GM21619 (cell line): ENCODE results near the gene RAP1B.
"Not testable (repeated sequence)": the region's sequence is repeated elsewhere in the genome, so short reads cannot be mapped to it uniquely, and the experiment has no call there.

ENCODE experiments used
- ATAC-seq: cut with Tn5 transposase; IDR thresholded peaks from one replicate; pipeline ENCODE4 v1.9.1; 2021; ENCODE audit not compliant: unreplicated experiment

RAP1B gene

GRCh38 chr12:68632486-68632885 is 21.8 kb downstream of the RAP1B start:
- ATAC-seq = no peak

- ATAC-seq = no peak
Observed at GRCh38 chr12:68633614-68634558, 23.2 kb downstream of the RAP1B start.

- ATAC-seq = no peak
Observed at GRCh38 chr12:68636268-68636667, 25.6 kb downstream of the RAP1B start.

- ATAC-seq = not testable (repeated sequence)
Observed at GRCh38 chr12:68637439-68637838, 26.7 kb downstream of the RAP1B start.

- ATAC-seq = no peak
Observed at GRCh38 chr12:68638171-68638570, 27.5 kb downstream of the RAP1B start.

- no peak for ATAC-seq
Observed at GRCh38 chr12:68638721-68639395, 28.2 kb downstream of the RAP1B start.

GRCh38 chr12:68639396-68639767 is 28.7 kb downstream of the RAP1B start:
- ATAC-seq = no peak

GRCh38 chr12:68641138-68641537 is 30.4 kb downstream of the RAP1B start:
- ATAC-seq = peak; percentile 93

GRCh38 chr12:68646484-68646883 is 35.8 kb downstream of the RAP1B start:
- ATAC-seq = no peak

- no peak for ATAC-seq
Observed at GRCh38 chr12:68647507-68647906, 36.8 kb downstream of the RAP1B start.

GRCh38 chr12:68648179-68648578 is 37.5 kb downstream of the RAP1B start:
- ATAC-seq = no peak

- no peak for ATAC-seq
Observed at GRCh38 chr12:68665016-68665569, 54.4 kb downstream of the RAP1B start.

- ATAC-seq = no peak
Observed at GRCh38 chr12:68667291-68667690, 56.6 kb downstream of the RAP1B start.

GRCh38 chr12:68667896-68668295 is 57.2 kb downstream of the RAP1B start:
- no peak for ATAC-seq

GRCh38 chr12:68671179-68671578 is 60.5 kb downstream of the RAP1B start:
- no peak for ATAC-seq

GRCh38 chr12:68673788-68674187 is 63.1 kb downstream of the RAP1B start:
- ATAC-seq = no peak

- ATAC-seq = no peak
Observed at GRCh38 chr12:68674376-68674775, 63.7 kb downstream of the RAP1B start.

- ATAC-seq = no peak
Observed at GRCh38 chr12:68675101-68675842, 64.6 kb downstream of the RAP1B start.

GRCh38 chr12:68676854-68677253 is 66.2 kb downstream of the RAP1B start:
- ATAC-seq = not testable (repeated sequence)

- ATAC-seq = no peak
Observed at GRCh38 chr12:68686262-68686594, 75.5 kb downstream of the RAP1B start.
